ENCODE data around the gene CHADL.

- TF ChIP-seq POLR2AphosphoS5 (IDR thresholded peaks at IDR 0.05; ENCODE audit: borderline replicate concordance, low read depth, low read length) (no peak), EZH2 (IDR thresholded peaks at IDR 0.05) (no peak)
These were observed 37.6 kb downstream of the CHADL start for GRCh38 chr22:41203118-41203517.

Data from SK-N-MC (cell line).